Sigmoid colon (tissue), 7 donors: ENCODE measurements around the gene TRAF3IP3. TPM values are rescaled to one million over a fixed set of nuclear protein-coding genes. Genes with fewer than 3 reads are reported as not detected.

Experiments
- DNase-seq: peaks from one replicate; pipeline ENCODE4 v3.0.0-alpha.2; 2019
- H3K27ac ChIP-seq, 4 donors: fragments of 200-600 bp; sonication (generic); one replicate each; pipeline ENCODE4 v1.5.1; 2016 to 2019; ENCODE audit warnings: mild to moderate bottlenecking in 1 of 4
- H3K27me3 ChIP-seq, 3 donors: fragments of 200-600 bp; sonication (generic); one replicate each; pipeline ENCODE4 v1.5.1; 2019; ENCODE audit warnings: mild to moderate bottlenecking in 1 of 3
- H3K36me3 ChIP-seq, 4 donors: fragments of 200-600 bp; sonication (generic); one replicate each; pipeline ENCODE4 v1.5.1; 2016 to 2019
- H3K4me1 ChIP-seq, 4 donors: fragments of 200-600 bp; sonication (generic); one replicate each; pipeline ENCODE4 v1.5.1; 2017 to 2019
- H3K4me3 ChIP-seq, 4 donors: fragments of 200-600 bp; sonication (generic); one replicate each; pipeline ENCODE4 v1.5.1; 2017 to 2019; ENCODE audit warnings: mild to moderate bottlenecking in 2 of 4, moderate library complexity in 1 of 4
- H3K9me3 ChIP-seq, 4 donors: fragments of 200-600 bp in 3 of 4; sonication (generic) in 3 of 4; one replicate each; pipeline versions ENCODE4 v1.5.1 to v1.6.1; 2013 to 2019
- CTCF ChIP-seq, 4 experiments: fragments of 450-650 bp in 3 of 4; fragments of 200-600 bp in 1 of 4; IDR thresholded peaks; one replicate each; pipeline ENCODE4 v1.5.1; 2016 to 2019; ENCODE audit warnings: antibody characterized with exemption in 4 of 4, mild to moderate bottlenecking in 3 of 4, moderate library complexity in 2 of 4
- EP300 ChIP-seq, 4 donors: sonication (generic); formaldehyde crosslinking; IDR thresholded peaks; one replicate each; pipeline ENCODE4 v1.6.1; 2017; ENCODE audit warnings: antibody characterized with exemption in 4 of 4
- POLR2A ChIP-seq, 2 donors: fragments of 450-650 bp; IDR thresholded peaks; one replicate each; pipeline ENCODE4 v1.6.1; 2016; ENCODE audit warnings: antibody characterized with exemption in 2 of 2, mild to moderate bottlenecking in 2 of 2, moderate library complexity in 2 of 2
- POLR2AphosphoS5 ChIP-seq, 4 donors: sonication (generic); formaldehyde crosslinking; IDR thresholded peaks; one replicate each; pipeline ENCODE4 v1.6.1; 2017; ENCODE audit warnings: antibody characterized with exemption in 4 of 4
- WGBS, 2 donors: extraction: QIAGEN DNeasy Blood & Tissue Kit; methylation state at CpG; one replicate each; pipeline ENCODE4 v1.1.7; 2013; 5-methylcytosine and 5-hydroxymethylcytosine counted together
- intact Hi-C: fragments of 100-400 bp; cut with DNase I; formaldehyde crosslinking; loops from one replicate; pipeline ENCODE4 v1.15.1; 2023
- polyA plus RNA-seq, 3 donors: library from polyadenylated mRNA; stranded (reverse); fragments of 200-250 nt; gene quantifications; one replicate each; pipeline ENCODE4 v1.2.3, GENCODE V29; 2013
- total RNA-seq, 4 donors: library from RNA; depleted of rRNA; stranded (reverse); fragments of >200 nt; gene quantifications; one replicate each; pipeline ENCODE4 v1.1.0, GENCODE V29; 2016
- donor health status: healthy with polysubstance abuse.
- donor health status: Bipolar disorder and iron deficiency.
- donor health status: healthy.

The TRAF3IP3 gene
- total and polyA plus RNA-seq, 7 donors, result 1.1 to 43.7 (median 1.7) TPM

- Histone ChIP-seq H3K36me3 (no peaks in the 10 kb centered on the region), H3K4me1 (peaks cover 0 to 32% (median 27%) of the 10 kb centered on the region in 4 donors), H3K4me3 (no peak overlapping the region), H3K27me3 (no peaks in the 10 kb centered on the region), H3K27ac (no peak overlapping the region), H3K9me3 (no peaks in the 10 kb centered on the region)
- no peak for DNase-seq
- 64 to 79% methylated on average over 2 of the region's 2 CpGs for WGBS, 2 donors
- TF ChIP-seq EP300 (IDR thresholded peaks at IDR 0.05), result no peak
- no peak for TF ChIP-seq CTCF (IDR thresholded peaks at IDR 0.05)
- no peak for TF ChIP-seq POLR2AphosphoS5 (IDR thresholded peaks at IDR 0.05)
- no peak for TF ChIP-seq POLR2A (IDR thresholded peaks at IDR 0.05)
- intact Hi-C loops, result loop anchor here (10.0 kb wide), 1 partner anchor 59 kb away; the partner anchor contains the start of gene UTP25
Observed at GRCh38 chr1:209766051-209766450, 10.2 kb downstream of the TRAF3IP3 start.

GRCh38 chr1:209767096-209767495 is 11.2 kb downstream of the TRAF3IP3 start:
- intact Hi-C loops, result loop anchor here (10.0 kb wide), 1 partner anchor 58 kb away; the partner anchor contains the start of gene UTP25
- peaks cover 0 to 35% (median 29%) of the 10 kb centered on the region in 4 donors for H3K4me1 ChIP-seq
- H3K27ac ChIP-seq, result no peak overlapping the region

GRCh38 chr1:209767706-209768105 is 11.9 kb downstream of the TRAF3IP3 start:
- H3K27ac ChIP-seq, result peak overlapping the region in 1 of 4 donors; percentile 81
- H3K4me1 ChIP-seq, result peaks cover 0 to 37% (median 30%) of the 10 kb centered on the region in 4 donors
- H3K27me3 ChIP-seq, result no peaks in the 10 kb centered on the region
- no peak for TF ChIP-seq POLR2AphosphoS5 (IDR thresholded peaks at IDR 0.05)
- TF ChIP-seq POLR2A (IDR thresholded peaks at IDR 0.05), result no peak
- TF ChIP-seq EP300 (IDR thresholded peaks at IDR 0.05), result no peak
- TF ChIP-seq CTCF (IDR thresholded peaks at IDR 0.05), result no peak
- H3K9me3 ChIP-seq, result no peaks in the 10 kb centered on the region
- H3K36me3 ChIP-seq, result no peaks in the 10 kb centered on the region
- intact Hi-C loops, result loop anchor here (2.0 to 10.0 kb wide), 2 partner anchors 17 to 57 kb away; partner anchors contain the start of genes C1orf74 and UTP25
- H3K4me3 ChIP-seq, result no peak overlapping the region
- DNase-seq, result no peak

More at GRCh38 chr1:209767096-209767495, 11.2 kb downstream of the TRAF3IP3 start:
- DNase-seq, result no peak
- H3K9me3 ChIP-seq, result no peaks in the 10 kb centered on the region
- no peaks in the 10 kb centered on the region for H3K36me3 ChIP-seq
- H3K4me3 ChIP-seq, result no peak overlapping the region
- no peaks in the 10 kb centered on the region for H3K27me3 ChIP-seq
- no peak for TF ChIP-seq POLR2A (IDR thresholded peaks at IDR 0.05)
- no peak for TF ChIP-seq EP300 (IDR thresholded peaks at IDR 0.05)
- no peak for TF ChIP-seq CTCF (IDR thresholded peaks at IDR 0.05)
- TF ChIP-seq POLR2AphosphoS5 (IDR thresholded peaks at IDR 0.05), result no peak

- Histone ChIP-seq H3K27ac (peak overlapping the region; percentile 64 to 81 (median 80)), H3K4me3 (peak overlapping the region in 1 of 4 donors; percentile 13)
- no peak for DNase-seq
Observed at GRCh38 chr1:209768354-209768774, 12.5 kb downstream of the TRAF3IP3 start.

More at GRCh38 chr1:209768354-209768774, 12.5 kb downstream of the TRAF3IP3 start:
- Histone ChIP-seq H3K36me3 (no peaks in the 10 kb centered on the region), H3K4me1 (peaks cover 0 to 37% (median 30%) of the 10 kb centered on the region in 4 donors), H3K27me3 (no peaks in the 10 kb centered on the region), H3K9me3 (no peaks in the 10 kb centered on the region)
- no peak for TF ChIP-seq CTCF (IDR thresholded peaks at IDR 0.05)
- TF ChIP-seq POLR2A (IDR thresholded peaks at IDR 0.05), result no peak
- no peak for TF ChIP-seq POLR2AphosphoS5 (IDR thresholded peaks at IDR 0.05)
- TF ChIP-seq EP300 (IDR thresholded peaks at IDR 0.05), result no peak
- intact Hi-C loops, result loop anchor here (2.0 to 10.0 kb wide), 2 partner anchors 16 to 56 kb away; partner anchors contain the start of genes C1orf74 and UTP25
- WGBS, 2 donors, result 48 to 81% methylated on average over 9 of the region's 9 CpGs
